ENCODE results near the gene FLNC.

Gene FLNC

DNA sequence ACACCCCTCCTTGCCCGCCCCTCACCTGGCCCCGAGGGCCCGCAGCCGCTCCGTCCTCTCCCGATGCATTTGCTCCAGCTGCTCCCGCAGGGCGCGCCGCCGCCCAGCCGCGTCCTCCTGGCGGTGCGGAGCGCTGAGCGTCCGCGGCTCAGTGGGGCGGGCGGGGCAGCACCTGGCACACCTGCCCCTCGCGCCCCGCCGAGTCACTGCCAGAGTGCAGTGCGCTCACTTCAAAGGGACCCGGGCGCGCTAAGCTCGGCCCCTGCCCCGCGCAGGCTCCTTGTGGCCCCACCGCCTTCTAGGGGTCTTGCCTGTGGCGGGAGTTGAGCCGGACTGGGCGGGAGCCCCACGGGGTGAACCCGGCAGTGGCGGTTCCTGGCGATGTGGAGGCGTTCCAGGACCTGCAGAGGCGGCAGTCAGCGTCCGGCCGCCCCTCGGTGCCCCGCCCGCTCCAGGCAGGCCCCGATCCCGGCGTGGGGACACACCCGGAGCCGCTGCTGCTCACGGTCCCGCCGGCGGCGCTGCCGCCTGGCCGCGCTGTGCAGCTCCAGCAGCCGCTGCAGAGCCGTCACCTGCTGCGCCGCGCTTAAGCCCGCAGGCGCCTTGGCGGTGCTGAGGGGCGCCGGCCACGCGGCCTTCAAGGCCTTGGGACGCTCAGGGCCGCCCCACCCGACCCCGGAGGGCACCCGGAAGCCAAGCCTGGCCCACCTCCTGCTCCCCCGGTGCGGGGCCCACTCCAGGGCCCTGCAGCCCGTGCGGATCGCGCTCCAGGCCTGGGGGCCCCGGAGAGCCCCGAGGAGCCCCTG, 39.1 kb downstream of the FLNC start:
- in situ Hi-C loops (cut with HindIII; ENCODE audit: low pct_ligation_motif_present, low pct_unique_long_range_greater_than_20kb, low sequenced_read_pairs): no loop called here
- peak; percentile 35 for DNase-seq

DNA sequence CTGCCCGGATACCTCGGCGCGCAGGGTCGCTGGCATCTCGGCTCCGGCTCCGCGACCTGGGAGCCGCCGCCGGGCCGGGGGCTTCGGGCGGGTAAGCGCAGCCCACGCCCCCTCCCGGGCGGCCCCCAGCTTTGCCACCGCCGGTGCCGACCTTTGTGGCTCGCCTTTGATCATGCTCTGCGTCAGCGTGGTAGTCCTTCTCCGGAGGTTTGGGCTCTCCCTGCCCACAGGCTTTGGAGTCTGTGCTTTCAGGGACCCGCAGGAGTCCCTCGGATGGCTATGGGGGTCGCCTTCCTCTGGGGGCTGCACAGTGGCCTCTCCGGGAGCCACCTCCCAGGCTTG, 39.7 kb downstream of the FLNC start:
- in situ Hi-C loops (cut with HindIII; ENCODE audit: low pct_ligation_motif_present, low pct_unique_long_range_greater_than_20kb, low sequenced_read_pairs): no loop called here
- no peak for DNase-seq

DNA sequence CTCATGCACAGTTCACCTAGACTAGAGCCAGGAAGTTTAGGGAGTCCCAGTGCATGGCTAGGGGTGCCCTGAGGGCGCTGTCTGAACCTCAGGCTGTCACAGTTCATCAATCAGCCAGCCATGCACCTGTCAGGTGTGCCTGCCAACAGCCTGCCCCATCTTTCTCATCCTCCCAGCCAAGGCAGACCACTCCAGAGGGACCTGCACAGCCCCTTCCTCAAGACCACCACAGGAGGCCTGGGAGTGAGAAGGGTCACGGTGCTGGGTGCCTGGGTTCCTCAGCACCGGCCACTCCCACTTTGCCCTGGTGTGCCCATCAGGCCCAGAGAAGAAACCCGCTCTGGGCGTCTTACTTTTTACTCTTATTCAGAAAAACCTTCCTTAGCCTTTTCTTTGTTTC, 40.8 kb downstream of the FLNC start:
- in situ Hi-C loops (cut with HindIII; ENCODE audit: low pct_ligation_motif_present, low pct_unique_long_range_greater_than_20kb, low sequenced_read_pairs): no loop called here
- DNase-seq: no peak

DNA sequence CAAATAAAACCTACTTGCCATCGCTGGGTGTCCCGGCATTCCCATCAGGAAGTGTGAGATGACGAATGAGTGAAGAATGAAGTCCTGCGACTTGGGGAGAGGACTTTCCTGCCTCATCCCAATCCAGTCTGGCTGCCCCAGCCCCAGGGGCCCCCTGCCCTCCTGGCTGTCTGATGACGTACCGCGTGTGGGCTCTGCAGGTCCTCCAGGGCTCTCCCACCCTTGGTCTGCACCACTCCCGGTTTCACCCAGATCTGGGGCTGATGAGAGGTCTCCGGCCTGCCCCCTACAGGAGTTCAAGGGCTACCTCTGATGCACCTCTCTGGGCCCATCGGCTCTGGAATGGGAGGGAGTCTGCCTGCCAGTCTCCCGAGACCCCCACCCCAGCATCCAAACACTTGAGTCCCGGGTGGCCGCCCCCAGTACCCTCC, 42.2 kb downstream of the FLNC start:
- DNase-seq: no peak
- in situ Hi-C loops (cut with HindIII; ENCODE audit: low pct_ligation_motif_present, low pct_unique_long_range_greater_than_20kb, low sequenced_read_pairs): no loop called here

DNA sequence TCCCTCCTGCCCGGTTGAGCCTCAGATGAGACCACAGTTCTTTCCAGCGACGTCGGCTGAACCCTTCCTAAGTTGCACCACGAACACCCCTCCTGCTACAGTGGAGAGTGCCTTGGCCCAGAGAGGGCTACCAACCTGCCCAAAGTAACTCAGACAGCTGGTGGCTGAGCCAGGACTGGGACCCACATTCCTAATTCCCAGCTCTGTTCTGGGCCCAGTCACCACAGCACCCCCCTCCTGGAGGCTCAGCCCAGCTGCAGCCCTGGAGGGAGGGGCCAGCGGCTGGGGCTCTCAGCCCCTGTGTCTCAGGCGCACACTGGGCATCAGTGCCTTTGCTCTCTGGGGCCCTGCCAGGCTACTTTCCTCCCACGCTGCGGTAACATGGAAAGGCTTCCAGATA, 43.0 kb downstream of the FLNC start:
- in situ Hi-C loops (cut with HindIII; ENCODE audit: low pct_ligation_motif_present, low pct_unique_long_range_greater_than_20kb, low sequenced_read_pairs): no loop called here
- no peak for DNase-seq

DNA sequence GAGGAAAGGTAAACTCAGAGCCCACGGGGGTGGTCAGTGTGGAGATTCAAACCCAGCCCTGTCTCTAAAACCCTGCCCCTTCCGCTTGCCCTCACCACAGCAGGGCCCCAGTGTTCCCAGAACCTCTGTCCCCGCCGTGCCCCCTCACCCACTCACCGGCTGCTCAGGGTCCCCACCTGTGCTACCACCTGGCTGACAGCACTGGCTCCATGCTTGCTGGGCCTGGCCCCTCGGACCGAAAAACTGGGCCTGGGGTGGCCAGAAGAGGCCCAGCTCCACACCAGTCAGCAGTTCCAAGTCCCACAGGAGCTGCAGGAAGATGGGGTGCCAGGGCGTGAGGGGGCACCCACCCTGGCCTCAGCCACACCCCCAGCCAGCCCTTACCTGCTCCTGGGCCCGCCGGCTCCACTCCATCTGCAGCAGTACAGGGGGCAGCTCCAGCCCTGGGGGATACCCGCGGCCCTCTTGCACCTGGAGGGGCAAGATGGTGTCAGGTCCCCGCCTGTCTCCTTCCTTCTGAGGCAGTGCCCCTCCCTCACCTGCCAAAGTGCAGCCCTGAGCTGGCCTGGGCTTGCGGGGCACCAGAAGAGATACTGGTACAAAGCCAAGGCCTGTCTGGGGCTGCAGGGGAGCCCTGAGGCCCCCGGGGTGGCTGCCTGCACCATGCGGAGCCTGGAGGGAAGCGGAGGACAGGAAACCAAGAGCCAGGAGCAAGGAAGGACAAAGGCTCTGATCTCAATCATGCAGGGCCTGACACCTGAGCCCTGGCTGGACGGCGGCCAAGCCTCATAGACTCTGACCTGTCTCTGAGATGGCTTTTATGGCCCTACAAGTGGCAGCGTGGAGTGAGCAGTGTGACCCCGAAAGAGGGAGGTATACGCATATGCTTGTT, 44.2 kb downstream of the FLNC start:
- no peak for DNase-seq

DNA sequence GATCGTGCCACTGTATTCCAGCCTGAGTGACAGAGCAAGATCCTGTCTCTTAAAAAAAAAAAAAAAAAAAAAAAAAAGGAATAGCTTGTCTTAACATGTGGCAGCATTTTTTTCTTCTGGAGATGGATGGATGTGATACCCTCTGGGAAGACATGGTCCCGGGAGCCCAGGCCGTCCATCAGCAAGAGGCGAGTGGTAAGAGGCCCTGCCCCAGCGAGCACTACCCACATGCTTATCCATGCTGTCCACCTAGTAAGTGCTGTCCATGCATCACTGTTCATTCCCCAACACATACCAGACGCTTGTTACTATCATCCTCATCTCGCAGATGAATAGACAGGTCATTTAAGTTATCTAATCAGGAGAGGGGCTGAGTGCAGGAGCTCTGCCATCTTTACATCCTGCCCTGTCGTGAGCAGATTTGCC, 45.3 kb downstream of the FLNC start:
- in situ Hi-C loops (cut with HindIII; ENCODE audit: low pct_ligation_motif_present, low pct_unique_long_range_greater_than_20kb, low sequenced_read_pairs): no loop called here
- DNase-seq: no peak

More for the DNA sequence above, 44.2 kb downstream of the FLNC start:
- in situ Hi-C loops (cut with HindIII; ENCODE audit: low pct_ligation_motif_present, low pct_unique_long_range_greater_than_20kb, low sequenced_read_pairs): no loop called here

DNA sequence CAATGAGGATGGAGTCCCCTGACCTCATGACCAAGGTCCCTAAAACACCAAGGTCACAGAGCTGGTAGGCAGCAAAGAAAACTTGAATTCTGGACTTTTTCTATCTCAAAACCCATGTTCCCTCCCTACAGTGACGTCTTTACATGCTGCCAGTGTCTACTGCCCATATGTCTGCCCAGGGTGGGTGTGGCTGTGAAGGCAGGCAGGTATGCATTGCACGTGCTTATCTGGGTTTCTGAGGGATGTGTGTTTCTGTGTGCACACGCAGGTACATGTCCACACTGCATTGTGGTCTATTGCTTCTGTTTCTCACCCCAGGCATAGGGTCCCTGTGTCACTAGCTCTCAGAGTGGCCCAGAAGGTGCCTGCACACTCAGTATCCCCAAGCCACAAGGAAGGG, 45.9 kb downstream of the FLNC start:
- no peak for DNase-seq
- in situ Hi-C loops (cut with HindIII; ENCODE audit: low pct_ligation_motif_present, low pct_unique_long_range_greater_than_20kb, low sequenced_read_pairs): no loop called here

DNA sequence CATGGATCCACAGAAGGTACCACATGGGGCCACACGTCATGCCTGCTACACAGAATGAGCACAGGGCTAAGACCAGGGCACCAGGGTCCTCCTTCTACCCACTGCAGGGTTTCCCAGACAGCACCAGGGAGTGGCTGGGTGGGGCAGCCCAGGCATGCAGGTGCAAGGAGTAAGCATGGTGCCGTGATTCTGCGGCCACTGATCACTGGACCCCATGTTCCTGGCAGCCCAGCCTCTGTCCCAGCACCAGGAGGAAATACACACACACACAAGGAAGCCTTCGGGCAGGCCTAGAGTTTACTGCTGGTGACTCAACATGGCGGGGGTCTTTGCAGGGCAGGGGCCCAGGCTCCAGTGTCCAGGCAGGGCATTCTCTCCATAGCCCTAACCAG, 46.4 kb downstream of the FLNC start:
- no peak for DNase-seq
- in situ Hi-C loops (cut with HindIII; ENCODE audit: low pct_ligation_motif_present, low pct_unique_long_range_greater_than_20kb, low sequenced_read_pairs): no loop called here

DNA sequence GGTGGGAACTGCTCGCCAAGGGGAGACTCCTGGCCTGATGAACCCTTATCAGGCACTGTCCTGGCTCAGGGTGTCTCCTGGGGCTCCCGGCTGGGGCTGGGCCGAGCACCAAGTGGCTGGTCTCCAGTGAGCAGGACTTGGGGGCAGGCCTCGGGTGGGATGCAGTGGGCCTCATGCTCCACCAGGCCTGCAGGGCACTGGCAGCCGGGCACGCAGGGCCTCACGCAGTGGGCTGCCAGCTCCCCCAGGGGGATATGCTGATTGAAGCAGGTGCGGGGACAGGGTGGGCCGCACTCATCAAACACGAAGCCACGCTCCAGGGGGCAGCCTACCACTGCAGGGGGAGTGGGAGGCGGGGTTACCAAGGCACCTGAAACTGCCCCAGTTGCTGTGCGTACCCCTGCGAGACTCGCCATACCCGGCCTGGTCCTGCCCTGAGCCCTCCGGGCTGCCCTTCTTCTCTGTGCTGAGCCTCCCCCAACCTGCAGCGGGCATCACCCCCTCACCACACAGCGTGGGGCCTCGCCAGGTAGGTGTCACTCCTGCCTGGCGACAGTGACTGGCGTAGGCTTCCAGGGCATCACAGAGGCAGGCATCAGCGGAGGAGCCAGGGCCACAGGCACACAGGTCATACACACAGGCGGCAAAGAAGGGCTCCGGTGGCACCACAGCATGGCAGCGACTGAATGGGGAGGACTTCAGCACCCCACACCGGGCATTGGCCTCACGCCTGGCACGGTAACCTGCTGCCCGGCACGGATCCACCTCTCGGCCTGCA, 47.0 kb downstream of the FLNC start:
- DNase-seq: no peak
- in situ Hi-C loops (cut with HindIII; ENCODE audit: low pct_ligation_motif_present, low pct_unique_long_range_greater_than_20kb, low sequenced_read_pairs): no loop called here

DNA sequence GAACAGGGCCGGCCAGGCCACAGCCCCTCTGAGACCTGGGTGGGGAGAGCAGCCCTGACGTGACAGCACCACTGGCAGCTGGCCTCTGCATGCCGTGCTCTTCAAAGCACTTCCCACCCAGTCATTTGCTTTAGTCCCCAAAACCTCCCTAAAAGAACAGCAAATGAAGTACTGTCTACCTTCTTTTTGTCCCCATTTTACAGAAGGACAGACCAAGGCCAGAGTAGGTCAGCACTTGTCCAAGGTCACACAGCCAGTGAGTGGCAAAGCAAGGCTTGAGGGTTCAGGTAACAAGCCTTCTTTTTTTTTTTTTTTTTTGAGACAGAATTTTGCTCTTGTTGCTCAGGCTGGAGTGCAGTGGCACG, 47.5 kb downstream of the FLNC start:
- in situ Hi-C loops (cut with HindIII; ENCODE audit: low pct_ligation_motif_present, low pct_unique_long_range_greater_than_20kb, low sequenced_read_pairs): no loop called here
- DNase-seq: no peak

DNA sequence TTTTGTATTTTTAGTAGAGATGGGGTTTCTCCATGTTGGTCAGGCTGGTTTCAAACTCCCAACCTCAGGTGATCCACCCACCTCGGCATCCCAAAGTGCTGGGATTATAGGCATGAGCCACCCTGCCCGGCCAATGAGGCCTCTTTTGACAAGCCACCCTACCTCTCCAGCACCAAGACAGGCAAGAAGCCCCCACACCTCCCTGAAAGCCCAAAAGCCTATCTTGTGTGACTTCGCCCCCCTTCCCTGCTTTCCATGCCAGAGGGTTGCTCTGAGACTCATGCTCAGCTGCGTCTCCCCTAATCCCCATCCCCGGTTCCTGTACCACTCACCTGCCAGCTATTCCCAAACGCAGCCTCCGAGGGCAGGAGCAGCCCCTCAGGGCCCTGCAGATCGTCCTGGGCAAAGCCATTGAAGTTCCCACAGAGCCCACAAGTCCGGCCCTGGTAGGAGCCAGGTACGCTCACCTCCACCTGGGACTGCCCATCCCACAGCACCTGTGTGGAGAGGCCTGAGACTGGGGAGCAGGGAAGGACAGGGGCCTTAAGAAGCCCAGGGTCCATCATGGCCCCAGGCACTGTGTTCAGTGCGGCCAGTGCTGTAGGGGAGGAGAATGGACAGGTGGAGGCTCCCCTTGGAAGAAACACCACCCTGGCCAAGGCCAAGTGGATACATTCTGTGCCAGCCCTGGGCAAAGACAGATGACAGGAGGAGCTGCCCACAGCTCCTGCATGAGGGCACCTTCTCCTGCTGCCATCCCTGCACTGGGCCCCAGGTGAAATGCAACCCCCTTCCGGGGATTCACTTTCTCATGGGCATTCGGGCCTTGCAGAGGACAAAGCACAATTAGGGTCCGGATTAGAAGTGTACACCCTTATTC, 48.3 kb downstream of the FLNC start:
- no peak for DNase-seq
- in situ Hi-C loops (cut with HindIII; ENCODE audit: low pct_ligation_motif_present, low pct_unique_long_range_greater_than_20kb, low sequenced_read_pairs): no loop called here

DNA sequence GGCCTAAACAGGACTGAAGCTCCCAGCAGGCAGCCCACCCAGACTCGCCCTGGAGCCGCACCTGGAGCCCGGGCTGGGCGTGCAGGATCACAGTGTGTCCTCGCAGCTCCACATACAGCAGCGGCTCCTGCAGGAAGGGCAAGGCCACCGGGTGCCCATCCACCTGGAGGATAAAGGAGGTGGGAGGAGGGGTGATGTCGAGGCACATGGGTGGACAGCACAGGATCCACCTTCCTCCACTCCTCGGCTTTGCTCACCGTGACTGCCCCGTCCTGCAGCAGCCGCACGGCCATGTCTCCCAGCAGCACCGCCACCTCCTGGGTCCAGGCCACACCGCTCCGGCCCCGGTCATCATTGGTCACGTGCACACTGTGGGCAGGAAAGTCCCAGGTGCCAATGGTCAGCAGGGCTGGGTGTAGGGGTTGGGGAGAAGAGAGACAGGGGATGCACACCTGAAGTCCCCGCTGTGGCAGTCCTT, 49.3 kb downstream of the FLNC start:
- in situ Hi-C loops (cut with HindIII; ENCODE audit: low pct_ligation_motif_present, low pct_unique_long_range_greater_than_20kb, low sequenced_read_pairs): no loop called here
- no peak for DNase-seq

DNA sequence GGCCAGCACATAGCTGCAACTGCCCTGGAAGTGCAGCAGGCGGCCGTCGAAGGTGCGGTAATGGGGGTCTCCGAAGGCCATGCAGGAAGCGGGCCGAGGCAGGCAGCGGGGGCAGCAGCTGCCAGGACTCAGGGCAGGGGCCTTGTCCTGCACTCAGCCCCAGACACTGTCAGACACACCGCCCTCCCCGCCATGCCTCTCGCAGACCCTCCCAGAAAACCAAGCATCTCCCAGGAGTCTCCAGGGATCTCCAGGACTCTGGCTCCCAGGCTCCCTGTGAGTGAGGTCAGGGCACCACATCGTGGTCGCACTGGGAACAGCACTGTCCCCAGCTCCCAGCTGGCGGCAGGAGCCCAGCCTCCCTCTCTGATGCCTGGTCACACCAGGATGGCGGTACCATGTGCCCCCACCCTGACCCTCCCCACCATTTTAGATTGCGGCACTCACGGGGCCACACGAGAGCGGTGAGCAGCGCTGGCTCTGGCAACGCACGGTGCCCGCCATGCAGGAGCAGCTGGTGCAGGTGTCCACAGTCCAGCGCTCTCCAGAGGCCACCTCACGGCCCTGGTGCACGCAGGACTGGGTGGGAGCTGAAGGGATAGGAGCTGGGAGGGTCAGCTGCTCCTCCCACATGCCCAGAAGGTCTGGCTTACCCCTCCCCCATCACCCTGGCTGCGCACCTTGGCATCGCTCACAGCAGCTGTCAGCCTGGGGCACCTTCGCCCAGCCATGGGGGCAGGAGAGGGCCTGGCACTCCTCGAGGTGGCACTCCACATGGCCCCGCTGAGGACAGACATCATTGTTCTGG, 49.9 kb downstream of the FLNC start:
- DNase-seq: peak; percentile 47
- in situ Hi-C loops (cut with HindIII; ENCODE audit: low pct_ligation_motif_present, low pct_unique_long_range_greater_than_20kb, low sequenced_read_pairs): no loop called here

DNA sequence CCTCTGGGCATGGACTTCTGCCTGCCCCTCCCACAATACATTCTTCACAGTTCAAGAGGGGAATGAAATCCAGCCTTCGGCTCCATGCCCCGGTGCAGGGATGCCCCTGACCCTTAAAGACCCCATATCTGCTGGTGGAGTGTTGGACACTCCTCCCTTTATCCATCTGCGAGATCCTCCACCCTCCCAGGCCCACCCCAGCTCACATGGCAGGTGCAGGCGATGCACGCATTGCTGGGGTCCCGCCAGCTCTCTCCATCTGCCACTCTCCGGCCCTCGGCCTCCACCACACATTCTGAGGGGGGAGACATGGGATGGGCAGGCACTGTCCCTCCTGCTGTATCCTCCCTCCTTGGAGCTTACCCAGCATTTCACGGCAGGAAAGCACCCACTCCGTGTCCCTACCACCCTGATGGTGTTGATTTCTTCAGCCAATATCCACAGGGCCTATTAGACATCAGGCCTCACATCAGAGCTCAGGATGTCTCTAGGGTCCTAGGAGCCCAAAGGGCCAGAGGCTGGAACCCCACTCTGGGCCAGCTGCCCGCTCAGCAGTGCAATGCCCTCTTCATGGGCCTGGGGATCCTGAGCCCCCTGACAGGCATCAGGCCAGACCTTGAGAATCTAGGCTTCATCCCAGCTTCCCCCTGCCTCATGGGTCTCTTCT, 50.7 kb downstream of the FLNC start:
- in situ Hi-C loops (cut with HindIII; ENCODE audit: low pct_ligation_motif_present, low pct_unique_long_range_greater_than_20kb, low sequenced_read_pairs): no loop called here
- DNase-seq: no peak

DNA sequence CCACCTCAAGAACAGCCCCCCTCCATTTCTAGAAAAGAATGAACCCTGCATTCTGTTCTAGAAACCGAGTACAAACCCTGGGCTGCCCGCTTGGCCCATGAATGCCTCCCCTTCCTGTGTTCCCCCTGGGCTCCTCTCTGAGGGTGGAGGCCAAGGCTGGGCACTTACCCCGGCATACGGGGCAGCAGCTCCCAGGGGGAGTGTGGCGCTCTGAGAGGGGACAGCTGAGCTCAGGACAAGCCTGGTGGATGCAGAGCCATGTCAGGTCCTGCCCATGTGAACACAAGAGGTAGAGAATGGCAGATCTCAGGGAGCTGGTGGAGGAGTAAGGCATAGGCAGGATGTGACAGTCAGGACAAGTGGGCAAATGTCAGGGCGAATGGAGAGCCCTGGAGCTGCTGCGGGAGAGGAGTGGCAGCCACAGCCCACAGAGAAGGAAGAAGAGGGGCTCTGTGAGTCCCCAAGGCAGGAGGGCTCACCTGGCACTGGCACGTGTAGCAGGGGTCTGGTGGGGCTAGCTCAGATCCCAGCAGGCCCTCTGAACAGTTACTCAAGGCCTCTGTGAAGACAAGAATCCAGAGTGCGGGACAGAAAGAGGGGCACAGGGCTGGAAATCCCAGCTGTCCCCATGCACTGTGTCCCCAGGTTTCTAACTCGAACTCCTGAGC, 51.4 kb downstream of the FLNC start:
- no peak for DNase-seq
- in situ Hi-C loops (cut with HindIII; ENCODE audit: low pct_ligation_motif_present, low pct_unique_long_range_greater_than_20kb, low sequenced_read_pairs): no loop called here
